Rectal smooth muscle tissue (tissue), 1 donor: Measurements from ENCODE around the gene ELOB.
A peak's percentile ranks its signal among the peaks of the same experiment; 100 is the strongest.

ENCODE experiments used
- H3K27ac ChIP-seq: one replicate; pipeline ENCODE4 v1.7.0; 2013; ENCODE audit warnings: low read depth, low read length, inconsistent platforms
- H3K27me3 ChIP-seq: one replicate; pipeline ENCODE4 v1.7.0; 2013; ENCODE audit warnings: low read length; ENCODE audit not compliant: control insufficient read depth, insufficient read depth
- H3K36me3 ChIP-seq: one replicate; pipeline ENCODE4 v1.7.0; 2013; ENCODE audit warnings: low read length; ENCODE audit not compliant: control insufficient read depth, insufficient read depth
- H3K4me1 ChIP-seq: one replicate; pipeline ENCODE4 v1.7.0; 2013; ENCODE audit warnings: low read length; ENCODE audit not compliant: control insufficient read depth, insufficient read depth
- H3K4me3 ChIP-seq: one replicate; pipeline ENCODE4 v1.7.0; 2013; ENCODE audit warnings: low read length
- H3K9ac ChIP-seq: one replicate; pipeline ENCODE4 v1.7.0; 2013; ENCODE audit warnings: low read length

Gene ELOB

GRCh38 chr16:2777231-2777902 is at the start of gene ELOB:
Gene ELOB, minus strand, starts transcription at chr16:2777280. Its CDS starts 41 bp downstream, at chr16:2777239.
- Histone ChIP-seq H3K4me1 (peaks cover 3% of the 10 kb centered on the region), H3K9ac (peak within 1 kb of the TSS; percentile 100), H3K4me3 (peak within 1 kb of the TSS; percentile 95), H3K27me3 (no peaks in the 10 kb centered on the region), H3K27ac (peak within 1 kb of the TSS; percentile 100), H3K36me3 (peaks cover 19% of the 10 kb centered on the region)

- Histone ChIP-seq H3K27me3 (no peaks in the 10 kb centered on the region), H3K9ac (no peak overlapping the region), H3K4me3 (no peak overlapping the region), H3K36me3 (no peaks in the 10 kb centered on the region), H3K27ac (no peak overlapping the region), H3K4me1 (no peaks in the 10 kb centered on the region)
Observed at GRCh38 chr16:2825906-2826305, 48.8 kb upstream of the ELOB start.

GRCh38 chr16:2825049-2825742 is 48.1 kb upstream of the ELOB start:
- H3K4me1 ChIP-seq: no peaks in the 10 kb centered on the region
- H3K27me3 ChIP-seq: no peaks in the 10 kb centered on the region
- no peak overlapping the region for H3K9ac ChIP-seq
- H3K36me3 ChIP-seq: no peaks in the 10 kb centered on the region
- H3K27ac ChIP-seq: no peak overlapping the region
- H3K4me3 ChIP-seq: no peak overlapping the region

- Histone ChIP-seq H3K27me3 (no peaks in the 10 kb centered on the region), H3K36me3 (no peaks in the 10 kb centered on the region), H3K9ac (no peak overlapping the region), H3K4me1 (no peaks in the 10 kb centered on the region), H3K27ac (no peak overlapping the region), H3K4me3 (no peak overlapping the region)
Observed at GRCh38 chr16:2824626-2825025, 47.5 kb upstream of the ELOB start.

GRCh38 chr16:2822496-2822895 is 45.4 kb upstream of the ELOB start:
- H3K4me3 ChIP-seq: no peak overlapping the region
- H3K27me3 ChIP-seq: no peaks in the 10 kb centered on the region
- H3K4me1 ChIP-seq: no peaks in the 10 kb centered on the region
- no peaks in the 10 kb centered on the region for H3K36me3 ChIP-seq
- no peak overlapping the region for H3K27ac ChIP-seq
- H3K9ac ChIP-seq: no peak overlapping the region

- H3K4me3 ChIP-seq: no peak overlapping the region
- H3K9ac ChIP-seq: no peak overlapping the region
- H3K36me3 ChIP-seq: no peaks in the 10 kb centered on the region
- no peaks in the 10 kb centered on the region for H3K27me3 ChIP-seq
- no peak overlapping the region for H3K27ac ChIP-seq
- H3K4me1 ChIP-seq: no peaks in the 10 kb centered on the region
Observed at GRCh38 chr16:2822158-2822495, 45.0 kb upstream of the ELOB start.

- Histone ChIP-seq H3K9ac (no peak overlapping the region), H3K27me3 (no peaks in the 10 kb centered on the region), H3K4me1 (no peaks in the 10 kb centered on the region), H3K4me3 (no peak overlapping the region), H3K27ac (no peak overlapping the region), H3K36me3 (no peaks in the 10 kb centered on the region)
Observed at GRCh38 chr16:2821487-2822157, 44.5 kb upstream of the ELOB start.

GRCh38 chr16:2820836-2821486 is 43.9 kb upstream of the ELOB start:
- Histone ChIP-seq H3K4me3 (no peak overlapping the region), H3K9ac (no peak overlapping the region), H3K36me3 (no peaks in the 10 kb centered on the region), H3K4me1 (no peaks in the 10 kb centered on the region), H3K27me3 (no peaks in the 10 kb centered on the region), H3K27ac (no peak overlapping the region)

- Histone ChIP-seq H3K27me3 (no peaks in the 10 kb centered on the region), H3K27ac (no peak overlapping the region), H3K4me3 (no peak overlapping the region), H3K36me3 (no peaks in the 10 kb centered on the region), H3K9ac (no peak overlapping the region), H3K4me1 (no peaks in the 10 kb centered on the region)
Observed at GRCh38 chr16:2819939-2820835, 43.1 kb upstream of the ELOB start.

GRCh38 chr16:2819179-2819938 is 42.3 kb upstream of the ELOB start:
- H3K4me1 ChIP-seq: no peaks in the 10 kb centered on the region
- H3K36me3 ChIP-seq: no peaks in the 10 kb centered on the region
- H3K27me3 ChIP-seq: no peaks in the 10 kb centered on the region
- no peak overlapping the region for H3K4me3 ChIP-seq
- H3K27ac ChIP-seq: no peak overlapping the region
- no peak overlapping the region for H3K9ac ChIP-seq

- Histone ChIP-seq H3K9ac (no peak overlapping the region), H3K4me1 (no peaks in the 10 kb centered on the region), H3K27me3 (no peaks in the 10 kb centered on the region)
Observed at GRCh38 chr16:2818272-2818876, 41.3 kb upstream of the ELOB start.

More at GRCh38 chr16:2818272-2818876, 41.3 kb upstream of the ELOB start:
- no peak overlapping the region for H3K27ac ChIP-seq
- H3K4me3 ChIP-seq: no peak overlapping the region
- no peaks in the 10 kb centered on the region for H3K36me3 ChIP-seq
